Hepatocyte (in vitro differentiated cells): ENCODE results near the gene C15orf39.
"Not testable (repeated sequence)": the region's sequence is repeated elsewhere in the genome, so short reads cannot be mapped to it uniquely, and the experiment has no call there.

Experiments
- CTCF ChIP-seq: fragments of 200-600 bp; sonication (generic); IDR thresholded peaks from 2 replicates; pipeline ENCODE4 v1.5.1; 2016; ENCODE audit warnings: antibody characterized with exemption, mild to moderate bottlenecking; ENCODE audit not compliant: poor library complexity
- EZH2 ChIP-seq: fragments of 200-600 bp; sonication (generic); IDR thresholded peaks from 2 replicates; pipeline ENCODE4 v1.6.1; 2016; ENCODE audit warnings: antibody characterized with exemption, mild to moderate bottlenecking, borderline replicate concordance
- EZH2phosphoT487 ChIP-seq: fragments of 200-600 bp; sonication (generic); IDR thresholded peaks from one replicate; pipeline ENCODE4 v1.6.1; 2018; ENCODE audit warnings: antibody characterized with exemption, mild to moderate bottlenecking, low read depth, moderate library complexity; ENCODE audit not compliant: unreplicated experiment, severe bottlenecking

DNA sequence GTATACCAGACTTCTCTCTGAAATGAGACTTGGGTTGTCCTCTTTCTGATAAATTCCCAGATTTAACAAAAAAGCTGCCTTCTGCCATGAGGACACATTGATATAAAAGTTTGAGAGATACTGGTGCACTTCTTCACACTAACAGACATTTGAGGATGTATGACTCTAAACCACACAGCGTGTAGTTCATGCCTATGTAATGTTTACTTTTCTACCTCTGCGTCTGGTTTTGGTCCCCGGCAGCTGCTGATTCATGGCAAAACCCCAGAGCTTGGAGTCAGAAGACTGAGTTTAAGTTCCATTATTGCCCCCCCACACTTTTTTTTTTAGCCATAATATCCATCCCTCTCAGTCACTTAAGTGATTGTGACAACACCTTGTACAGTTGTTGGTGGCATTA, 58.2 kb downstream of the C15orf39 start:
- TF ChIP-seq CTCF, EZH2phosphoT487, EZH2: not testable (repeated sequence)
